HG02798 (cell line): Measurements from ENCODE around the gene PRKACG.
A peak's percentile ranks its signal among the peaks of the same experiment; 100 is the strongest.
"Not testable (repeated sequence)": the region's sequence is repeated elsewhere in the genome, so short reads cannot be mapped to it uniquely, and the experiment has no call there.

Experiments
- ATAC-seq: cut with Tn5 transposase; IDR thresholded peaks from one replicate; pipeline ENCODE4 v1.9.1; 2021; ENCODE audit warnings: mild to moderate bottlenecking; ENCODE audit not compliant: unreplicated experiment, poor library complexity

The PRKACG gene

DNA sequence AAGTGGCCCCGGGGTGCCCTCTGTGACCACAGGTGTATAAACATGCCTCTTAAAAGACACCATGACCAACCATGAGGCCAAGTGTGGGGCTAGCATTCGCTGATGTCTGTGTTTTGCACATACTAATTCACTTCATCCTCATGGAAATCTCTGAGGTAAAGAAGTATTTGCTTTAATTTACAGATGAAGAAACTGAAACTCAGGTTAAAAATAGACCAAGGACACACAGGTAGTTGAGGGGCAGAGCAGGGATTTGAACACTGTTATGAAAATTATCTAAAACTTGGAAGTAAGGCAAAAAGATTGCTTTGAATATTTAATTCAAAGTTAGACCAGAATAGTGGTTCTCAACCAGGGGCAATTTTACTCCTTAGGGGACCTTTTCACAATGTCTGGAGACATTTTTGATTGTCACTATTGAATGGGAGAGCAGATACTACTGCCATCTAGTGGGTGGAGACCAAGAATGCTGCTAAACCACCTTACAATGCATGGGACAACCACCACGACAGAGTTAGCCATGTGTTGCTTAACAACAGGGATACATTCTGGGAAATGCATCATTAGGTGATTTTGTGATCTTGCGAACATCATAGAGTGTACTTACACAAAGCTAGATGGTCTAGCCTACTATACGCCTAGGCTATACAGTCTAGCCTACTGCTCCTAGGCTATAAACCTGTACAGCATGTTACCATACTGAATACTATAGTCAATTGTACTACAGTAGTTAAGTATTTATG is 13.6 kb upstream of the PRKACG start:
- ATAC-seq, result peak; percentile 77

DNA sequence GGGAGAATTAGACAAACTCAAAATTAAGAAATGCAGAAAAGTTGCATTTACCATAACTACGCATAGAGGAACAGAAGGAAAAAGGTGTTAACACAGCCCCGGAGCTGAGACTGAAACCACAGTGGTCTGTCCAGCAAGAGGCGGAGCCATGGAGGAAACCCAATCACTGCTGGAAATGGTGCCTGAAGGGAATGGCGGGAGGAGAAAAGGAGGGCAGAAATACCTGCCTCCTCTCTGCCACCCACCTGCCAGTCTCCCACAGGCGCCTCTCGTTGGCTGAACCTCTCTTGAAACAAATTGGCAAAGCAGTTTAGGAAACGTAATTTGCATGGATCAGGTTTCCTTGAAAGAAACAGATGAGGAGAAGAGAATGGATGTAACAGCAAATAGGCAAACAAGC is 9.7 kb upstream of the PRKACG start:
- ATAC-seq, result no peak

DNA sequence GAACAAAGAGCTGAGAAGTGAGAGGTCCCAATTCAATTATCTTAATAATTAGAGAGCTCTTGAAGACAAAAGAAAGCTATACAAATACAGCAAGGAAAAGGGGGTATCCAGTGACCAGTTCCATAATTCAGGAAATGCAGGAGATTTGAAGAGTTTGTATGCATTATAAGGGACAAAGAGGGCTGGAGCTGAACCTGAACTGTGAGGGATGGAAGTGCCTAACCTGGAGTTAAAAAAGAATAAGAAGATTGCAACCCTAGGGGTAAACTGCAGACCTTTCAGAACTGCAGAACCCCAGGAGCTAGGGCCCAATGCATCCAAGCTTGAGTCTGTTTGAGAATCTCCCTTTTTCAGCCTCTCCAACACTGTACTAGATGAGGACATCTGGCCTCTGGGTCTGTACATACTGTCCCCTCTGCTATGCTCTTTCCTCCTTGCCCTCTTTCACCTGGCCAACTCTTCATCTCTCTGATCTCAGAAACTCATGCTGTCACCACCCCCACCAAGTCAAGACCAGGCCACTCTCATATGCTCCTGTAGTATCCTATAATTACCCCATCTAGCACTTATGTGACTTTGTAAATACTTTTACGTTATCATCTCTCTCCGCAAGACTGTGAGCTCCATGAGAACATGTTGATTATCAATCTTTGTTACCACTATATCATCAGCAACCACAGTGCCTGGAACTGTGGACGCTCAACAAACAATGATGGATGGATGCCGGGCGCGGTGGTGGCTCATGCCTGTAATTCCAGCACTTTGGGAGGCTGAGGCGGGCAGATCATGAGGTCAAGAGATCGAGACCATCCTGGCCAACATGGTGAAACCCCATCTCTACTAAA is 6.6 kb upstream of the PRKACG start:
- no peak for ATAC-seq

DNA sequence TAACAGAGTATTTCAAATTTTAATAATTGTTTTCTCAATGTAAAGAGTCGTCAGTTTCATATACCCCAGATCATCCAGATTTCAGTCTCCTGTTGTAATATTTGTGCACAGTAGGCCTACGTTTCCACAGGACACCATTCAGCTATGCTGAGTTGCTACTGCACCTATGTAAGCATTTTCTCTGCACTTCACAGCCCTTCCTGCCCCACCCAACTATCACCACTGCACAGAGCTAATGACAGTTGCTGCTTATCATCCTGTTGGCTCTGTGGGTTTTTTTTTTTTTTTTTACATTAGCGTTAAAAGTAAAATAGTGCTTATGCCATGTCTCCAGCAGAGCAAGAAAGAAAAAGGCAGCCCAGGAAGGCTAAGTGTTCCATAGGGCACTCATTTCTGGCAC is 5.9 kb upstream of the PRKACG start:
- ATAC-seq, result no peak

DNA sequence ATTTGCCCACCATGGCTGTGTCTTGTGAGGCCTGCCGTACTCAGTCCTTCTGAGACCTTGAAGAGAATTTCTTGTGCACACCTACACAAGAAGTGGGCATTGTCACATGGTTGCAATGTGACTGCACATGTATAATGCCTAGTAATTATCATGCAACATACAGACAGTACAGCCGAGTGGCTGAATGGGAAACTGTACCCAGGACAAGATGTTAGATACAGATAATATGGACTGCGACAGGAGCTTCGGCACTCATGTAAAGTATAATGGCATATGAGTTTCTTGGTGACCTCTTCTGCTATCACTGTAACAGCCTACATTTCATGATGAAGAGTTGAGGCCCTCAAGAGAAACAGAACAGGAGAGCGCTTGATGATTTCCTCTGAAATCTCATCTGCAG is 4.8 kb upstream of the PRKACG start:
- ATAC-seq, result no peak

DNA sequence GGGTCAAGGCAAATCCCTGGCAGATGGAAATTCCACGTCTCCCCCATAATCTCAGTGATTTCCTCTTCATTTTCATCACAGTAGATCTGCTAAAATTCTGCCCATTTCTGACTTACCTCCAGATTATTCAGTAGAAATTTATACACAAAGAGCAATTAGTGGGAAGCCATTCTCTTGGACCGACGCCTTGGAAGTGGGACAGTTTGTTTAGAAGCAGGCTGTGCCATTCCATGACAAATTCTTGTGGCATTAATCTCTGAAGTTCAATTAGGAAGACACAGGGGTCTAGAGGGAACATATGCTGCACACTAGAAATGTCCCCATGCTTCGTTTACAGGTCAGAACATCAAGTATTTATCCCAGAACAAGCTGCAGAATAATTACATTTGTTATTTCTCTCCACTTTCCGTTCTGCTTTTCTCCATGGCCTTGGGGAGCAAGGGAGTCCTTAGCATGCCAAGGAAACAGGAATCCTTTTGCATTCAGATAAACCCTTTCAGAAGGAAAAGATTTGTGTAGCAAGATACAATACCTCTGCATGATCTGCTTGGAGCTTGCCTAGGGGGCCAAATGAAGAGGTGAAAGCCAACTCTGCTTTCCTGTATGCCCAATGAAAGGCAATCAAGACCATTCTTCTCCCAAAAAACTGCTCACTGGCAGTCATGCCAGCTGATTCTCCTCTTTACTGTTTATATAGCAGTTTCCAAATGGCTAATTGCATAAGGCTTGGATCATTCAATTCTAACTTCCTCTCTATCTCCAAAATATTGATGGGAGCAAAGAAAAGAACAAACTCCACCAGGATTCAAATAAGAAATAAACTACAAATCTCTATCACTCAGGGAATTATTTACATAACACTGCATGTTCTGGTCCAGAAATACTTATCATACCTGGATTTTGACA is 2.5 kb upstream of the PRKACG start:
- no peak for ATAC-seq

DNA sequence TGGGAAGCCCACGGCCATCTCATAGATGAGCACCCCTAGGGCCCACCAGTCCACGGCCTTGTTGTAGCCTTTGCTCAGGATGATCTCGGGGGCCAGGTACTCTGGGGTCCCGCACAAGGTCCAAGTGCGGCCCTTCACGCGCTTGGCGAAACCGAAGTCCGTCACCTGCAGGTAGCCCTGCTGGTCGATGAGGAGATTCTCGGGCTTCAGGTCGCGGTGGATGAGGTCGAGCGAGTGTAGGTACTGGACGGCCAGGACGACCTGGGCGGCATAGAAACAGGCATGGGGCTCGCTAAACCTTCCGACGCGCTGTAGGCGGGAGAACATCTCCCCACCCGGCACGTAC is 558 bp downstream of the PRKACG start:
- no peak for ATAC-seq

DNA sequence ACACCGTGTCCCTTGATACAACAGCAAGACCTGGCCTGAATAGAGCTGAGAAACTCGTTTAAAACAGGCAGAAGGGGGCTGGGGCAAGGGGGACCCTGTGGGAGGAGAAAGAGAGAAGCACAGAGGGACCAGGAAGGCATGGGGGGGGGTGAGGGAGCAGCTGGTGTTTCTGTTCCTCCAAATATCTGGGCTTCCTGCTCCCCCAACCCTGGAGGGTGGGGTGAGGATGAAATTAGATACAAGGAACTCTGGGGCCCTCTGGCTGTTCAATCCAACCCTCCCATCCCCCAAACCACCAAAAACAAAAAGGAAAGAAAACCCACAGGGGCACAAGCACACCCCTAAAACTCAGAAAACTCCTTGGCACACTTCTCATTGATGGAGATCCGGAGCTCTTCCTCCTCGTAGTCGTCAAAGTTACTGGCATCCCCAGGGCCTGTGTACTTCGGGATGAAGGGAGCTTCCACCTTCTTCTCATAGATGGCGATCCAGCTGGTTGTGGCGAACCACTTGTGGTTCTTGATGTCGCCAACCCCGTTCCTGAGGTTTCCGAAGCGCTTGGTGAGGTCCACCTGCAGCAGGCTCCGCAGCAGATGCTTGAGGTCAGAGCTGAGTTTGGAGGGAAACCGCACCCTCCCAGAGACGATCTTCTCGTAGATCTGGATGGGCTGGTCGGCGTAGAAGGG is 1.1 kb downstream of the PRKACG start:
- ATAC-seq, result no peak

DNA sequence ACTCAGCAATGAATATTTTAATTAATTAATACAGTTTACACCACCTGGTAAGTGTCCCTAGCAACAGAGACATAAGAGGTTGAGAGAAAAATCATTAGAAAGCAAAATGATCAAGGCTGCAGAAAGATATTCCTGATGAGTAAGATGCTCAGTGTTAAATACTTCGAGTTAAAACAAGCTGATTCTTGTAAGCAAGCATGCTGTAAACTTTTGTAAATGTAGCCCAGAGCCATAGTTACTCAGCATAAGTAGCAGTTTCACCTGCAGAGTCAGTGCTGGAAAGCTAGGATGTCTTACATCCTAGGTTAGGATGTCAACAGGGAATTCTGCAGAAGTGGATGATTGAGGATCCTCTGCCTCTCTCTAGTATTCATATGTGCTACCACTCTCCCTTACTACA is 4.2 kb downstream of the PRKACG start:
- no peak for ATAC-seq

DNA sequence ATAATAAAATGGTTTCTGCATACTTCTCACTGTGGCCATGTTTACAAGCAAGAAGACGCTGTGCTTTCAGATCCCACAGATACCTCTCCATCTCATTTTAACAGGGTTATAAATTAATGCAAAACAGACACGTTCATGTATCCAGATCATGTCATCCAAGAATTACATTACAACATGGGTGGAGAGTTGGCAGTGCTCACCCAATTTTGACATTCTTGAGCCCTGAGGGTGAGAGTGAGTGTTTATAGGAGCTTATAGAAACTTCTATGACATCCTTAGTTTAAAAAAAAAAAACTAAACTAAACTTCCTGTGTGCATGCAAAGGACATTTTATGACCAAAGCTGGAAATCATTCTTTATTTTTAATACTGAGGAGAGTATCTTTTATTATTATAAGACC is 9.1 kb downstream of the PRKACG start:
- ATAC-seq, result no peak

DNA sequence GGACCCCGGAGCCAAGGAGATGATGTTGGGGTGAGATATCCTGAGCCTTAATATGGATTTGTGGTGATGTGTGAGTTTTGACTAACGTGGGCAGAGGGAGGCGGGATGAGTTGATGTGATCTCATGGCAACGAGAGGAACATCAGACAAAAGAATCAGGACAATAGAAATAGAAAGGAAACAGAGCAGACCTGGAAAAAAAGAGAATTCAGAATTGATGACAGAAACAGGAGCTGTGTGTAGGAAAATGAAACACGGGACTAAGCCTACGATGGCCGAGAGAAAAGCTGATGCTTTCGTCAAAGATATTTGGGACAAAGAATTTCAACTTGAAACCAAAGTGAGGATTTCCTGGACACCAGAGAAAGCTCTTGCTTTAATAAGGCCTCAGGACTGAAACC is 10.9 kb downstream of the PRKACG start:
- no peak for ATAC-seq

DNA sequence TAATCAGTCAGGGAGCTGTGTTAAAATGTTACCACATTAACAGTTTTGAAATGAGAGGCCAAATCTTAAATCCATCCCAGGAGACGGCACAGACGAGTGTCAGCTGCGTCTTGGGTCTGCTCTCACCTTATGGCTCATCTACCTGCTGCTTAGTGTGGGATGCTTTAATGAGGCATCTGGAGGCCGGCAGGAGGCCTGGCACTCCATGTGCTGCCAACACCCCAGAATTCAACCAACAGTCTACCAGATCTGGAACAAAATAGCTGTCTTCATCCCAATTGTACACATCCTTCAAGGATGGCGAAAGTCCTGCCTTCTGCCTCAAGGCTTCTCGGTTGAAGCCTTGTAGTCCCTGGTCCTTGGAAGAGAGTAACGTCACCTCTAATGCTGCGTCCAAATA is 12.0 kb downstream of the PRKACG start:
- ATAC-seq, result no peak

DNA sequence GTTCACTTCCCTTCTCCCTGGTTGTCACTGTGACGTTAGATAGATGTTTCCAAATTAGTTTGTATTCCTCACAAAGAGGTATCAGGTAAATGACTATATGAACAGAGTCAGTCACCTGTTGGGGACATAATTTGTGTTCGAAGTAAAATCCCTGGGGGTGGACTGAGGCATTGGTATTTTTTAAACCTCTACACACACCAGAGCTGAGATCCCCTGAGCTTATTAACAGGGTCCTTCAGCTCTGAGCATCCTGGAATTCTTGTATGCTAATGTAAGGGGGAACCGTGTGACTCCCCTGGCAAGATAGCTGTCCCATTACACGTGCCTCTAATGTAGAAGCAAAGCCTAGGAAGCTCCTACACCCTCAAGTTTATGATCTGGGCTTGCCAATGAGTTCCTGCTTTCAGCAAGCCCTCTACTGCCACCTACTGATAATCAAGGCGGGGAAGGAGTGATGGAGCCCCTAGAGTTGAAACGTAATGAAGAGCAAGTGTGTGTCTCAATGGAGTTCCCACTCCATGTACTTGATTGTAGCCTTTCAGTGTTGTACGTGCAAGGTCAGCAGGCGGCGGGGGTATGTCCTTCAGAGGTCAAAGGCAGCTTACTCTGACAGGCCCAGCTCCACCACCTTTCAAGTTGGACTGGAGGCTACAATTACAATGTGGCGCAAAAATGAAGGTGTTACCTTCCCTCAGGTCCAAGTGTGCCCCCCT is 14.4 kb downstream of the PRKACG start:
- peak; percentile 89 for ATAC-seq

DNA sequence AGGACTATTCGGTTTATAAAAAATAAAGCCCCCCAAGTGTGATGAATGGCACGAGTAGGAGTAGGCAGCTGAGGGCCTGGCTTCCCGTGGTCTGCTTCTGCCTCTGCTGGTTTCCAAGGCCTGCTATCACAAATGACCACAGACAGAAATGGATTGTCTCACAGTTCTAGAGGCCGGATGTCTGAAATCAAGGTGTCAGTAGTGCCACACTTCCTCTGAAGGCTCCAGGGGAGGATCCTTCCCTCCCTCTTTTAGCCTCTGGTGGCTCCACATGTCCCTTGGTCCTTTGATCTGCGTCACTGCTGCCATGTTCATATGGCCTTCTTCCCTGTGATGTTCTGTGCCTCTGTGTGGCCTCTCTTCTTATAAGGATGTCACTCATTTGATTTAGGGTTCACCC is 15.1 kb downstream of the PRKACG start:
- ATAC-seq, result no peak

DNA sequence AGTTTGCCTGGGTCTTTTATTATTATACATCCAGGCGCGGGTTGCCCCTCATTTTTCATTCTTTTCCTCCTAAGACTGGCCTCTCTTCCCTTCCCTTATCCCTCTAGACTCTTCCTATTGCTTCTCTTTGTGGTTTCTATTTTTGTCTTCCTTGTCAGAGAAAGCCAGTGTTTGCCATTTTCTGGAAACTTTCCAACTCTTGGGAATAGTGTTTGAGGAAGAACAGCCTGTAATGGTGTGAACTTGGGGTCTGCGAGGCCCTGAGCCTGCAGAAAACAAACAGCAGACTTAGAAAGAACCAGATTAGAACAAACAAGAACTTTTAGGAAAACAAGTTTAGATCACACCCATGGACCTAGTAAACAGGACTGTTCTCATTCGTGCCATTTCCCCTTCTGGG is 15.5 kb downstream of the PRKACG start:
- no peak for ATAC-seq

DNA sequence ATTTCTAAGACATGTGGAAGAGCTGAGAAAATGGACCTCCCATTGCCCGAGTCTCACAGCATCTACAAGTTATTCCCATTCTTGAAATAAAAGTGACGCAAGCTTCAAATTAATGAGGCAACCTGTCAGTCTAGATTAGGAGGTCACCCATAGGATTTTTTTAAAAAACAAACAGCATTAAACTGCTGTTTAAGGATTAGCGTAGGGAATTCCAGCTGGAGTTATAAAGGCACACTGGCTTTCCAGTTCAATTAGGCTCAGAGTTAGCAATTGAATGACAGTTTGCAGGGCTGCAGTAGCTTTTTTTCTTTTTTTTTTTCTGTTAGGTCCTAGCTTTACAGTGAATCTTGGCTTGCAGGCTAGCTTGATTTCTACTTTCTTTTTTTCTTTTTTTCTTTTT is 16.2 kb downstream of the PRKACG start:
- no peak for ATAC-seq

DNA sequence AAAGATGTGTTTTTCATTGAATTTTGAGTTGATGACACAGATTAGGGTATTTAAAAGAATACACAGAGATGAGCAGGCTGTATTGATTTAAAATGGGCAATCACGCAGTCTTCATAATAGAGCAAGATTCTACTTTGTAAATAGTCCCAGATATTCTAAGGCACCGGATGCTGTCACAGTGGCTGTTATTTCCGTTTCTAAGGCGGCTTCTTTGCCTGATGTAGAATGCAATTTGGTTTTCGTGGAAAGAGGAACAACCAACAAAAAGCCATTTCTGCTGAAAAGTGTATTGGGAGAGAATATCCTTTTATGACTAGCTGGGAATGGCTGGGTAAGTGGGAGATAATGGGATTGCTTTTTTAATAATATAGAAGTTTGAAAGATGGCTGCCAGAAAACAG is 17.5 kb downstream of the PRKACG start:
- no peak for ATAC-seq

DNA sequence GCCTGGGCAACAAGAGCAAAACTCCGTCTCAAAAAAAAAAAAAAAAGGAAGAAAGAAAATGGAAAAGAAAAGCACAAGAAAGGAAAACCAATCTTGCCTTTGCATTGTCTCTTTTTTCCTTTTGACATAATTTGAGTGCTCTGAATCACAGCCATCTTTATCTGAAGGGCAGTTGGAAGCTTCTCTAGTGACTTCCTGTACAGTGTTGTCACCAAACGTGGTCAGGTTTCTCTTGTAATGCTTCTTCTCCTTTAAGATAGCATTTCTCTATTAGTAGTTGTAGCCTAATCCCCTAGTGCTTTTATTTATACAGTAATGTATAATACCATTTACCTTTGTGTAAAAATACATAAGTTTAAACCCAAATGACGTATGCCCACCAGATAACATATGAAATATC is 18.1 kb downstream of the PRKACG start:
- ATAC-seq, result no peak

DNA sequence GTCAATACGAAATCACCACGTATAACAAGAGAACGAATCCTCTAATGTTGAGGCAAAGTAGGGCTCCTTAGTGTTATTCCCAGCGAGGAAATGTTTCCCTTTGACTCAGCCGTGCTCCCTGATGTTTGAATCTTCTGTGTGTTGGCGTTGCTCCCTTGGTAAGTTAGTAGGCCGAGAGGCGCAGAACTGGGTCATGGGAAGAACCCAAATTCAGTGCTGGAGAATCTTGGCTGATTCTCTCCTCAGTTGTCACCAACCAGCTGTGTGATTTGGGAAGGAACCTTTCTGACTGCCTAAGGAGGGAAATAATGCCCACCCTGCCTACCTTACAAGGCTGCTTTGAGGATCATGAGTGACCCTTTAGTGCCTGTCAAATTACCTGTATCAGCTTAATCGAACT is 22.5 kb downstream of the PRKACG start:
- no peak for ATAC-seq

DNA sequence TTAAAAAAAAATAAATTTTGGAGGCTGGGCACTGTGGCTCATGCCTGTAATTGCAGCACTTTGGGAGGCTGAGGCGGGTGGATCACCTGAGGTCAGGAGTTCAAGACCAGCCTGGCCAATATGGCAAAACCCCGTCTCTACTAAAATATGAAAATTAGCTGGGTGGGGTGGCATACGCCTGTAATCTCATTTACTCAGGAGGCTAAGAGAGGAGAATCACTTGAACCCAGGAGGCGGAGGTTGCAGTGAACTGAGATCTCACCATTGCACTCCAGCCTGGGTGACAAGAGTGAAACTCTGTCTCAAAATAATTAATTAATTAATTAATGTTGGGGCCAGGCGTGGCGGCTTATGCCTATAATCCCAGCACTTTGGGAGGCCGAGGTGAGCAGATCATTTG is 27.0 kb downstream of the PRKACG start:
- not testable (repeated sequence) for ATAC-seq
